ENCODE results near the gene MAPKAPK5.

DNA sequence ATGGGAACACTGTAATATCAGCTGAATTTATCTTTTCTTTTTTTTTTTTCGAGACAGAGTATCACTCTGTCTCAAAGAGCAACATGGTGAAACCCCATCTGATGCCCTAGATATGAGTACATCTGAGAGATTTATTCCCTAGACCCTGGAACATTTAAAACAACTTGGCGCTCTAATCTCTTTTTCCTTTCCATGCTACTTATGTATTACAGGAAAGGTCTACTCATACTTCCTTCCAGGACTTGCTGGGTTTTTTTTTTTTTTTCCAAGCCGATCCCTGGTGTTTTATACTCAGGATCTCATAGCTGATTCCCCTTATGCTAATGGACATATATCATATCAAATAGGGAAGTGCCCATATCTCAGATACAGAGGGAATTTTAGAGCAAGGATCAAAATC, 83.1 kb downstream of the MAPKAPK5 start:
- TF ChIP-seq, protein P1, sequence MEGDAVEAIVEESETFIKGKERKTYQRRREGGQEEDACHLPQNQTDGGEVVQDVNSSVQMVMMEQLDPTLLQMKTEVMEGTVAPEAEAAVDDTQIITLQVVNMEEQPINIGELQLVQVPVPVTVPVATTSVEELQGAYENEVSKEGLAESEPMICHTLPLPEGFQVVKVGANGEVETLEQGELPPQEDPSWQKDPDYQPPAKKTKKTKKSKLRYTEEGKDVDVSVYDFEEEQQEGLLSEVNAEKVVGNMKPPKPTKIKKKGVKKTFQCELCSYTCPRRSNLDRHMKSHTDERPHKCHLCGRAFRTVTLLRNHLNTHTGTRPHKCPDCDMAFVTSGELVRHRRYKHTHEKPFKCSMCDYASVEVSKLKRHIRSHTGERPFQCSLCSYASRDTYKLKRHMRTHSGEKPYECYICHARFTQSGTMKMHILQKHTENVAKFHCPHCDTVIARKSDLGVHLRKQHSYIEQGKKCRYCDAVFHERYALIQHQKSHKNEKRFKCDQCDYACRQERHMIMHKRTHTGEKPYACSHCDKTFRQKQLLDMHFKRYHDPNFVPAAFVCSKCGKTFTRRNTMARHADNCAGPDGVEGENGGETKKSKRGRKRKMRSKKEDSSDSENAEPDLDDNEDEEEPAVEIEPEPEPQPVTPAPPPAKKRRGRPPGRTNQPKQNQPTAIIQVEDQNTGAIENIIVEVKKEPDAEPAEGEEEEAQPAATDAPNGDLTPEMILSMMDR (IDR thresholded peaks at IDR 0.05; ENCODE audit: borderline replicate concordance, extremely low read depth, low read length, poor library complexity, severe bottlenecking), result no peak
- no peak for TF ChIP-seq EZH2 (IDR thresholded peaks at IDR 0.05; ENCODE audit: borderline replicate concordance, low read depth, low read length, severe bottlenecking)

Data from DND-41 (cell line).